Caco-2 (cell line): Measurements from ENCODE around the gene IFNK. TPM values are rescaled to one million over a fixed set of nuclear protein-coding genes. Genes with fewer than 3 reads are reported as not detected.

Experiments
- BruUV-seq: library from RNA; stranded (reverse); fragments of 400-500 nt; replicated peaks from 2 replicates; lab custom pipeline; 2021; lab: Mats Ljungman, UMichigan
- CTCF ChIA-PET: fragments of 300-600 bp; sonication (Branson Sonifier 250); formaldehyde crosslinking; loops from one replicate; lab custom pipeline; 2022; ENCODE audit warnings: antibody characterized with exemption; lab: Charles Lee
- POLR2A ChIA-PET: fragments of 300-600 bp; sonication (Branson Sonifier 250); formaldehyde crosslinking; loops from one replicate; lab custom pipeline; 2022; ENCODE audit warnings: antibody characterized with exemption; lab: Charles Lee
- DNase-seq, 2 experiments: peaks; one replicate each; pipeline versions ENCODE4 v3.0.0 to v3.0.0-alpha.2; 2020 to 2022
- H3K27me3 ChIP-seq: replicated peaks from 2 replicates; pipeline ENCODE4 v1.6.0; 2011; ENCODE audit warnings: low read length; ENCODE audit not compliant: control insufficient read depth, insufficient read depth
- H3K36me3 ChIP-seq: 2 replicates; pipeline ENCODE4 v1.5.1; 2011; ENCODE audit warnings: low read length; ENCODE audit not compliant: control insufficient read depth, insufficient read depth
- H3K4me1 ChIP-seq: fragments of 250-450 bp; sonication (Bioruptor Pico); 2 replicates; pipeline ENCODE4 v1.5.1; 2020; ENCODE audit warnings: mild to moderate bottlenecking
- H3K4me3 ChIP-seq: 2 replicates; pipeline ENCODE4 v1.5.1; 2011; ENCODE audit warnings: low read depth, mild to moderate bottlenecking, control low read depth, low read length
- H3K9me3 ChIP-seq: fragments of 250-450 bp; sonication (Bioruptor Pico); 2 replicates; pipeline ENCODE4 v1.5.1; 2020; ENCODE audit warnings: mild to moderate bottlenecking, moderate library complexity
- H3K27ac Mint-ChIP-seq: one replicate; pipeline ENCODE4 v1.8.0; 2022; ENCODE audit warnings: mixed read lengths; ENCODE audit not compliant: unreplicated experiment
- H3K27me3 Mint-ChIP-seq: one replicate; pipeline ENCODE4 v1.8.0; 2022; ENCODE audit warnings: mixed read lengths; ENCODE audit not compliant: insufficient read depth, unreplicated experiment
- H3K36me3 Mint-ChIP-seq: one replicate; pipeline ENCODE4 v1.8.0; 2022; ENCODE audit warnings: mild to moderate bottlenecking, mixed read lengths; ENCODE audit not compliant: insufficient read depth, unreplicated experiment
- H3K4me1 Mint-ChIP-seq: one replicate; pipeline ENCODE4 v1.8.0; 2022; ENCODE audit warnings: low read depth, mixed read lengths; ENCODE audit not compliant: unreplicated experiment
- H3K4me3 Mint-ChIP-seq: one replicate; pipeline ENCODE4 v1.8.0; 2022; ENCODE audit warnings: mild to moderate bottlenecking, moderate library complexity, mixed read lengths; ENCODE audit not compliant: unreplicated experiment
- H3K9me3 Mint-ChIP-seq: one replicate; pipeline ENCODE4 v1.8.0; 2022; ENCODE audit warnings: mixed read lengths; ENCODE audit not compliant: unreplicated experiment
- intact Hi-C: fragments of 100-400 bp; cut with micrococcal nuclease; formaldehyde crosslinking; loops from one replicate; pipeline ENCODE4 v1.10.0; 2022; ENCODE audit not compliant: unreplicated experiment
- total RNA-seq: library from RNA; stranded (reverse); gene quantifications from 2 replicates; pipeline ENCODE4 v1.2.3, GENCODE V29; 2022
- TF ChIP-seq, protein P1 (sequence below), 2 experiments: fragments of 200-600 bp in 1 of 2; IDR thresholded peaks; 1 replicate in 1 of 2; 2 replicates in 1 of 2; pipeline versions ENCODE4 v1.5.1 to v1.8.0; 2011 to 2022; ENCODE audit warnings: antibody characterized with exemption in 1 of 2, control low read depth in 1 of 2, inconsistent platforms in 1 of 2, low read depth in 1 of 2, low read length in 1 of 2, mild to moderate bottlenecking in 1 of 2, moderate library complexity in 1 of 2; ENCODE audit not compliant: insufficient read depth in 1 of 2, severe bottlenecking in 1 of 2, unreplicated experiment in 1 of 2

IFNK gene
- total RNA-seq, 1 experiment from 2014 or later: not detected

DNA sequence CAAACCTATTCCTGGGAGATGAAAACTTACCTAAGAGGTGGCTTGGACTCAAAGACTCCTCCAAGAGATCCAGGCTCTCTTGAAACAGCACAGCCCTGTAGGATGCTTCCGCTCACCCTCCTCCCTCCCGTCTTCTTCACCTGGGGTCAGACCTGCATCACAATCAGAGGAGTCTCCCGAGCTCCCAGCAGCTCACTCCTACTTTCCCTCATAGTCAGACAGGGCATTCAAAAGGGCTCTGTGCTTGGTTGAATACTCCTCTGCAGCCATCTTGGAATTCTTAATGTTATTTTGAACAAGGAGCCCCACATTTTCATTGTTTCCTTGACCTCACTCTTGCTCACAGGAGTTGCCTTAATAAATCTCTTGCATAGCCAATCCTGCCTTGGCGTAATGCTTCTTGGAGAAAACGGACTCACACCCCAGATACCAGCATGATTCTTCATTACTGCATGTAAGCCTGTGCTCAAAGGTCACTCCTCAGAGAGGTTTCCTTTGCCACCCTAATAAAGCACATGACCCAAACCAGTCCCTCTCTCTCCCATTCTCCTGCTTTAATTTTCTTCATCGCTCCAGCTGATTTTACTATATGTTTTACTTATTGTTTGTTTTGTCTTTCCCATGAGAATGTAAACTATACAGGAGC is 47.1 kb upstream of the IFNK start:
- H3K9me3 Mint-ChIP-seq: peaks cover 10% of the 10 kb centered on the region
- BruUV-seq: no TSS peak
- Histone ChIP-seq H3K36me3 (no peaks in the 10 kb centered on the region), H3K9me3 (no peaks in the 10 kb centered on the region), H3K27me3 (no peaks in the 10 kb centered on the region), H3K4me1 (no peaks in the 10 kb centered on the region), H3K4me3 (no peak overlapping the region)
- TF ChIP-seq, protein P1, sequence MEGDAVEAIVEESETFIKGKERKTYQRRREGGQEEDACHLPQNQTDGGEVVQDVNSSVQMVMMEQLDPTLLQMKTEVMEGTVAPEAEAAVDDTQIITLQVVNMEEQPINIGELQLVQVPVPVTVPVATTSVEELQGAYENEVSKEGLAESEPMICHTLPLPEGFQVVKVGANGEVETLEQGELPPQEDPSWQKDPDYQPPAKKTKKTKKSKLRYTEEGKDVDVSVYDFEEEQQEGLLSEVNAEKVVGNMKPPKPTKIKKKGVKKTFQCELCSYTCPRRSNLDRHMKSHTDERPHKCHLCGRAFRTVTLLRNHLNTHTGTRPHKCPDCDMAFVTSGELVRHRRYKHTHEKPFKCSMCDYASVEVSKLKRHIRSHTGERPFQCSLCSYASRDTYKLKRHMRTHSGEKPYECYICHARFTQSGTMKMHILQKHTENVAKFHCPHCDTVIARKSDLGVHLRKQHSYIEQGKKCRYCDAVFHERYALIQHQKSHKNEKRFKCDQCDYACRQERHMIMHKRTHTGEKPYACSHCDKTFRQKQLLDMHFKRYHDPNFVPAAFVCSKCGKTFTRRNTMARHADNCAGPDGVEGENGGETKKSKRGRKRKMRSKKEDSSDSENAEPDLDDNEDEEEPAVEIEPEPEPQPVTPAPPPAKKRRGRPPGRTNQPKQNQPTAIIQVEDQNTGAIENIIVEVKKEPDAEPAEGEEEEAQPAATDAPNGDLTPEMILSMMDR (IDR thresholded peaks at IDR 0.05; ENCODE audit: insufficient read depth in 1 of 2, low read depth in 1 of 2, low read length in 1 of 2, severe bottlenecking in 1 of 2, unreplicated experiment in 1 of 2): no peak
- H3K27ac Mint-ChIP-seq: no peak overlapping the region
- intact Hi-C loops: no loop called here
- no peak overlapping the region for H3K4me3 Mint-ChIP-seq
- H3K36me3 Mint-ChIP-seq: no peaks in the 10 kb centered on the region
- no peak for DNase-seq
- H3K27me3 Mint-ChIP-seq: no peaks in the 10 kb centered on the region
- no peaks in the 10 kb centered on the region for H3K4me1 Mint-ChIP-seq
- POLR2A ChIA-PET: no interaction called here
- CTCF ChIA-PET: no interaction called here

- ChIA-PET POLR2A (no interaction called here), CTCF (no interaction called here)
- peaks cover 10% of the 10 kb centered on the region for H3K9me3 Mint-ChIP-seq
- Histone ChIP-seq H3K9me3 (no peaks in the 10 kb centered on the region), H3K4me3 (no peak overlapping the region), H3K36me3 (no peaks in the 10 kb centered on the region), H3K4me1 (no peaks in the 10 kb centered on the region), H3K27me3 (no peaks in the 10 kb centered on the region)
- H3K27ac Mint-ChIP-seq: no peak overlapping the region
- TF ChIP-seq, protein P1 (IDR thresholded peaks at IDR 0.05; ENCODE audit: insufficient read depth in 1 of 2, low read depth in 1 of 2, low read length in 1 of 2, severe bottlenecking in 1 of 2, unreplicated experiment in 1 of 2): no peak
- no peak for DNase-seq
- H3K27me3 Mint-ChIP-seq: no peaks in the 10 kb centered on the region
- no peak overlapping the region for H3K4me3 Mint-ChIP-seq
- BruUV-seq: no TSS peak
- H3K4me1 Mint-ChIP-seq: no peaks in the 10 kb centered on the region
- H3K36me3 Mint-ChIP-seq: no peaks in the 10 kb centered on the region
- intact Hi-C loops: no loop called here
These were observed 45.8 kb upstream of the IFNK start for GRCh38 chr9:27478322-27478721.

GRCh38 chr9:27482709-27483108 is 41.4 kb upstream of the IFNK start:
- H3K27ac Mint-ChIP-seq: no peak overlapping the region
- no peaks in the 10 kb centered on the region for H3K36me3 Mint-ChIP-seq
- peaks cover 7% of the 10 kb centered on the region for H3K4me1 Mint-ChIP-seq
- intact Hi-C loops: no loop called here
- ChIA-PET POLR2A (no interaction called here), CTCF (no interaction called here)
- H3K4me3 ChIP-seq: no peak overlapping the region
- H3K4me1 ChIP-seq: 0 out of 2 replicates have a peak, but pooled peaks cover 4% of the 10 kb centered on the region
- H3K36me3 ChIP-seq: no peaks in the 10 kb centered on the region
- H3K9me3 Mint-ChIP-seq: peaks cover 10% of the 10 kb centered on the region
- TF ChIP-seq, protein P1 (IDR thresholded peaks at IDR 0.05; ENCODE audit: insufficient read depth in 1 of 2, low read depth in 1 of 2, low read length in 1 of 2, severe bottlenecking in 1 of 2, unreplicated experiment in 1 of 2): no peak
- H3K9me3 ChIP-seq: no peaks in the 10 kb centered on the region
- no peak overlapping the region for H3K4me3 Mint-ChIP-seq
- no TSS peak for BruUV-seq
- DNase-seq: no peak
- H3K27me3 Mint-ChIP-seq: no peaks in the 10 kb centered on the region
- no peaks in the 10 kb centered on the region for H3K27me3 ChIP-seq
